ENCODE data around the gene CENPN. TPM values are rescaled to one million over a fixed set of nuclear protein-coding genes. Genes with fewer than 3 reads are reported as not detected.

The CENPN gene
- total RNA-seq, 1 experiment from 2014 or later = 56.6 TPM

- Histone ChIP-seq H3K36me3 (ENCODE audit: control insufficient read depth, insufficient read depth, low read length) (peaks cover 10% of the 10 kb centered on the region), H3K9me3 (ENCODE audit: control insufficient read depth, insufficient read depth, low read depth, low read length) (no peaks in the 10 kb centered on the region), H3K27ac (ENCODE audit: low read length) (no peak overlapping the region), H3K27me3 (ENCODE audit: control insufficient read depth, insufficient read depth, low read length) (no peaks in the 10 kb centered on the region), H3K4me1 (ENCODE audit: control insufficient read depth, insufficient read depth, low read length) (no peaks in the 10 kb centered on the region; the same call in 1 of the 2 replicates), H3K4me3 (ENCODE audit: low read depth in 2 of 2, low read length in 2 of 2) (no peak overlapping the region)
- no peak for DNase-seq (ENCODE audit: low read depth, low spot score)
- no peak for ATAC-seq
- intact Hi-C loops (cut with micrococcal nuclease; ENCODE audit: unreplicated experiment) = no loop called here
- TF ChIP-seq POLR2AphosphoS5 (IDR thresholded peaks at IDR 0.05; ENCODE audit: low read depth, low read length) (no peak), REST (IDR thresholded peaks at IDR 0.05; ENCODE audit: insufficient read depth in 1 of 2, low read depth in 2 of 2, low read length in 1 of 2) (no peak), SIN3A (IDR thresholded peaks at IDR 0.05; ENCODE audit: borderline replicate concordance, insufficient read depth, low read depth, low read length) (no peak), CTCF (IDR thresholded peaks at IDR 0.05) (no peak), TCF7L2 (IDR thresholded peaks at IDR 0.05; ENCODE audit: low read depth, low read length) (no peak)
- ChIA-PET CTCF (no interaction called here), POLR2A (interaction anchor here (0.6 kb wide), 1 partner anchor 52 kb away, joined by 10 read pairs; no protein-coding TSS in a partner anchor)
- BruUV-seq (replicated peaks) = no TSS peak
- in situ Hi-C loops (cut with HindIII; ENCODE audit: low pct_unique_long_range_greater_than_20kb, low sequenced_read_pairs) = no loop called here
Measured at GRCh38 chr16:81040131-81040530, 33.1 kb downstream of the CENPN start.

GRCh38 chr16:81040842-81041241 lies 33.8 kb downstream of the CENPN start:
- Histone ChIP-seq H3K4me3 (ENCODE audit: low read depth in 2 of 2, low read length in 2 of 2) (no peak overlapping the region), H3K9me3 (ENCODE audit: control insufficient read depth, insufficient read depth, low read depth, low read length) (no peaks in the 10 kb centered on the region), H3K36me3 (ENCODE audit: control insufficient read depth, insufficient read depth, low read length) (peaks cover 10% of the 10 kb centered on the region), H3K4me1 (ENCODE audit: control insufficient read depth, insufficient read depth, low read length) (no peaks in the 10 kb centered on the region; the same call in 1 of the 2 replicates), H3K27ac (ENCODE audit: low read length) (no peak overlapping the region), H3K27me3 (ENCODE audit: control insufficient read depth, insufficient read depth, low read length) (no peaks in the 10 kb centered on the region)
- BruUV-seq (replicated peaks) = no TSS peak
- DNase-seq (ENCODE audit: low read depth, low spot score) (no peak), ATAC-seq (no peak)
- no peak for TF ChIP-seq TCF7L2 (IDR thresholded peaks at IDR 0.05; ENCODE audit: low read depth, low read length)
- no peak for TF ChIP-seq POLR2AphosphoS5 (IDR thresholded peaks at IDR 0.05; ENCODE audit: low read depth, low read length)
- no peak for TF ChIP-seq CTCF (IDR thresholded peaks at IDR 0.05)
- TF ChIP-seq REST (IDR thresholded peaks at IDR 0.05; ENCODE audit: insufficient read depth in 1 of 2, low read depth in 2 of 2, low read length in 1 of 2) = no peak
- no peak for TF ChIP-seq SIN3A (IDR thresholded peaks at IDR 0.05; ENCODE audit: borderline replicate concordance, insufficient read depth, low read depth, low read length)
- CTCF ChIA-PET = no interaction called here
- in situ Hi-C loops (cut with HindIII; ENCODE audit: low pct_unique_long_range_greater_than_20kb, low sequenced_read_pairs) (no loop called here), intact Hi-C loops (cut with micrococcal nuclease; ENCODE audit: unreplicated experiment) (no loop called here)
- POLR2A ChIA-PET = no interaction called here
